HG02642 (cell line): ENCODE results near the gene SCN3A.

Experiments used
- ATAC-seq: cut with Tn5 transposase; IDR thresholded peaks from one replicate; pipeline ENCODE4 v1.9.1; 2021; ENCODE audit warnings: mild to moderate bottlenecking; ENCODE audit not compliant: unreplicated experiment, poor library complexity

SCN3A gene

DNA sequence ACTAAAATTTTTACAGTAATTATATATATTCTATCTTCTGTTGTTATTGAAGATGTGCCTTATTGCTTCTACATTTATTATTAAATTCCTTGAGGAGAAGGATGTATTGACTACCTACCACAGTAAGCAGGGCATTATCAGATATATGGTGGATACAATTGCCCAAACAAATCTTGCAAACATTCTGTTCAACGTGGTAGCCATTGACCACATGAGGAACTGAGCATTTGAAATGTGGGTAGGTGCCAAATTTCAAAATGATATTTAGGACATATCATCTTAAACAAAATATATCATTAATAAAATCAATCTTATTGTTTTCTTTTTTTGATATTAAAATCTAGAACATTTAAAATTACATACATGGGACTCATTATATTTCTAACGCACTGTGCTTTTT, 11.1 kb downstream of the SCN3A start:
- no peak for ATAC-seq

DNA sequence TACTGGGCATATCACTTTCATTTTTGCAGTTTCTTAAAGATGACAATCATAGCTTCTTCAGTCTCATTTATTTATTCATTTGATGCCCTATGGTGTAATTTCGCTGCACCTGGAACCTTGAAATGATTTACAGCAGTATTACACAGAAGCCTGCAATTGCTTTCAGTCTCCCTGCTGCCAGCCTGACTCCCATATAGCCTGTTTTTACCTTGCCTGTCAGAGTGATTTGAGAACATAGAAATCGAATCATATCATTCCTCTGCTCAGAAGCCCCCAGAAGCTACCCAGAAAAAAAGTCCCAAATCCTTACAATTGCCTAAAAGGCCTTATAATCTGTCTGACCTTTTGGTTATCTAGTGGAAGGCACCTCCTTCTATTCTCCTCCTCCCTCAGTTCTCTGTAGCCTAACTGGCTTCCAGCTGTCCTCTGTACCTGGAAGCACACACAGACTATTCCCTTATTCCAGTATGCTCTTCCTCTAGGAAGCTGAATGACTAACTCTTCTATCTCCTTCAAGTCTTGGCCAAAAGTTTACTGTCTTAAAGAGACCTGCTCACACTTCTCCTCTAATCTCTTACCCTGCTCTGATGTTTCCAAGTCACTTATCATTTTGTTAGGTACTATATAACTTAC, 12.6 kb downstream of the SCN3A start:
- no peak for ATAC-seq

DNA sequence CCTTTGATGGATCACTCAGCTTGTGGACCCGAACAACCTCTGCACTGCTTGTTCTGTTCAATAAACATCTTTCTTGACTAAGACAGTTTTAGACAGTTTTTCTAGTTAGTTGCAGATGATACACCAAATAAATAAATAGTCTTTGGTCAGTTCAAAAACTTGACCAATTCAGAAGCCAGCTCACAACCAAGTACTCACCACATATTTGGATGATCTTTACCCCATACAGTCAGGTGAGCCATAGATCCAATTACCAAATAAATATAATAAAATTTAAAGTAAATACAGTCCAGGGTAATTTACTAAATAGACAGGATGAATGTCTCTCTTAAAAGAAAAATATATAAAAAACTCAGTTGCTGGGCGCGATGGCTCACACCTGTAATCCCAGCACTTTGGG, 18.2 kb downstream of the SCN3A start:
- ATAC-seq: no peak

DNA sequence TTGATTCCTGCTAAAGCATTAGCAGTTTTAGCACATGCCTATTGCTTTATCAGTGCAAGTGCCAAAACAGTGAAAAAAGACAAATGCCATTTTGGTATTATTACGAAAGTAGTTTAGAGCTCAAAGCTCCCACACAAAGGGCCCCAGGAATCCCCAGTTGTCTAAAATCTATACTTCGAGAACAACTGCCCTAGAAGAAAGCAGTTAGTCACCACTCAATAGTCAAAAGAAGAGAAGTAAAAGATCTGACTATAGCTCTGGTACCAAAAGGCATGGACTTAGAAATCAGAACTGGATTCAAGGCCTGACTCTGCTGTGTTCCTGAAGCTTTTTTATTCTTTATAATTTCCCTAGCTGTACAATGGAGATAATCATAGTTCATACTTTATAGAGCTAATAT, 21.8 kb downstream of the SCN3A start:
- no peak for ATAC-seq

DNA sequence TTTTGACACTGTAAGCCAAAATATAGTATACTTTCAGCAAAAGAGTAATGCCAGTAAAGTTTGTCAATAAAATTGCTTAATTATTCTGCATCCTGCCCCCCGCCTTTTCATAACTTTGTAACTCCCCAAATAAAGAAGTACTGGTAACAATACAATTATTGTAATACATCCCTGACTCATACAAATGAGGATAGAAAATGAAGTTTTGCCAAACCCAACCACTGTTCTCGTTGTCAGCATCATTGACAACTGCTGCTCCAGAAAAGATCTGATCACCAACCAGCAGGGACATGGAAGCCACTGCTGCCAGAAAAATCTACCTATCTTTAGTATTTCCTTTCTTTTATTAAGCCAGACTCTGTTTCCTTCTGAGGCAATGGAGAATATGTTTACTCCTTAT, 27.1 kb downstream of the SCN3A start:
- ATAC-seq: no peak

DNA sequence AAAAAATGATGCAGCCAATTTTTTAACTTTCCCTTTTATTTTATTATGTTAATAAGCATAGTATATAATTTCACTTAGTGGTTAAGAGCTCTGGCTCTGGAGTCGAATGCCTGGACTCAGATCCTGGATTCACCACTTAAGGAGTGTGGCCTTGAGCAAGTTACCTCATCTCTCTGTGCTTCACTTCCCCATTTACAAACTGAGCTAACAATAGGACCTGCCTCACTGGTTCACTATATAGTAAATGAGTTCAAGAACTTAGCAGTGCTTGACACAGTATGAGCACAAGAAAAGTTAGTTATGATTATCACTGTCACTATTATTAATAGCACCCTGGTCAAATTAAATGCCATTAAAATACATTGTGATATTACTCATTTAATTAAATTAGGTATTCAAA, 30.6 kb downstream of the SCN3A start:
- ATAC-seq: no peak

DNA sequence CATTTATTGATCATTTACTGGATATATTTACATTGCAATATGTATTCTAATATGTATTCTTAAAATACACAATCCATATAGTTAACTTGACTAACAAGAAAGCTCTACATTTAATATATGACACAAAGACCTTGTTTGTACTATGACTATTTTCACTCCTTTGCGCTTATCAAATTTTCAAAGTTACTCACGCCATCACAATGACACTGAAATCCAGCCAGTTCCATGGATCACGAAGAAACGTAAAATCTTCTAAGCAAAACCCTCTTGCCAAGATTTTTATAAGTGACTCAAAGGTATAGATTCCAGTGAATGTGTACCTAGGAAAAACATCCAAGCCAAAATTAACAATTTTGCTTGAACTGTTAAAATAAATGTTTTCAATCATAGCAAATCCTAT, 39.6 kb downstream of the SCN3A start:
- ATAC-seq: no peak

DNA sequence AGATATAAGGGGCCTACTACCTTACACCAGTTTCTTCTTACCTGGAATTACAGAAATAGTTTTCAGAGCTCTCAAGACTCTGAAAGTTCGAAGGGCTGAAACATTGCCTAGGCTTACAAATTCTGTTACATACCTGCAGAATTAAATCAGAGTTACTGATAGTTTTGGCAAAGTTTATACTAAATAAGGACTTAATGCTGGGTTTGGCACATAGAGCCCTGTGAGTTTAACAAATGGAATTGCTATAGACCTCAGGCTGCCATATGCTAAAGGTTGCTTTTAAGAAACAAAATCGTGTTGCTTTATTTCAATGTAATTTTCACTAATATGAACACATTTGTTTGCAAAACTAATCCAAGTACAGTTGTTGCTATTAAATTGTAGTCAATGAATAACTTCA, 40.1 kb downstream of the SCN3A start:
- ATAC-seq: no peak

DNA sequence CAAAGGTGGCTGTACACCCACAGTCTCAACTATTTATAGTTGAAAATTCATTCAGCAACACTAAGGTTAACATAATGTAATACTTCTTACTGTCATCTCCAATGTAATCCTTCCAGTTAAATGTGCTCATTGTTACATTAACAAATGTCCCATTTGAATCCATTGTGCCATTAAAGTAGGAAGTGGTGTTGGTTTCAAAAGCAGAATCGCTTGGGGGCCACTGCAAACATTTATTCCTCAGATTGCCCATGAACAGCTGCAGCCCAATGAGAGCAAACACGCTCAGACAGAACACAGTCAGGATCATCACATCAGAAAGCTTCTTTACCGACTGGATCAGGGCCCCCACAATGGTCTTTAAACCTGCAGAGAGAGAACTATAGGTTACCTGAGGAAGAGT, 41.4 kb downstream of the SCN3A start:
- ATAC-seq: no peak

DNA sequence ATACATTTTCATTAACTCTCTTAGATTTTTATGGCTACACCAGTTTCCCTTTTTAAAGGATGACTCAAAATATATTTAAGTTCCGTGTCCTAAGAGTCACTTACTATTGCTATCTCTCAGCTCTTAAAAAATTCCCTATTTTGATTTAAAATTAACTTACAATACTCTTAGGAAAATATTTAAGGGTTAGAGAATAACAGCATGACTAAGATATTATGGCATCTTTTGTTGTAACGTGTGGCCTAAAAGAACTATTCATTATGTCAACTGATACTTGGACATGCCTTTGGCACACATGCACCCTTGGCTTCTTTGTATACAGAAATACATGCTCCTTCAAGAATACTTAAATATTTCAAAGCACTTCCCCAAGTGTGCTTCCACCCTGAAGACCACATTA, 42.3 kb downstream of the SCN3A start:
- no peak for ATAC-seq

DNA sequence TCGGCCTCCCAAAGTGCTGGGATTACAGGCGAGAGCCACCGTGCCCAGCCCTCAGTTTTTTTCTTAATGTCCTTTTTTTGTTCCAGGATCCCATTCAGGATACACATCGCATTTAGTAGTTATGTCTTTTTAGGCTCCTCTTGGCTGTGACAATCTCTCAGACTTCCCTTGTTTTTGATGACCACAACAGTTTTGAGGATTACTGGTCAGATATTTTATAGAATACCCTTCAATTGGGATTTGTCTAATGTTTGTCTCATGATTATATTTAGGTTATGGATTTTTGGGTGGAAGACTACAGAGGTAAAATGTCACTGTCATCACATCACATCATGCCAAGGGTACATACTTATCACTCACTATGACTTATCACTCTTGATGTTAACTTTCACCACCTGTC, 46.7 kb downstream of the SCN3A start:
- ATAC-seq: no peak

DNA sequence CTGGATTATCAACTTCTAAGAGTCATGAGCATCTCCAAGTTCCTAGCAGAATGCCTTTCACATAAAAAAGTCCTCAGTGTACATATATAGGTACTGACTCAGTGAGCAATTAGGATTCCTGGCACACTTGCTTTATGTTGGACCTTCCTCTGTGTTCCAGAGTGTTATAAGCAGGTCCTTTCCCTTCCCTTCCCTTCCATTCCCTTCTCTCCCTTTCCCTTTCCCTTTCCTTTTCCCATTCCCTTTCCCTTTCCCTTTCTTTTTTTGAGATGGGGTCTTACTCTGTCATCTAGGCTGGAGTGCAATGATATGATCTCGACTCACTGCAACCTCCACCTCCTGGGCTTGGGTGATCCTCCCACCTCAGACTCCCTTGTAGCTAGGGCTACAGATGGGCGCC, 48.7 kb downstream of the SCN3A start:
- ATAC-seq: no peak

DNA sequence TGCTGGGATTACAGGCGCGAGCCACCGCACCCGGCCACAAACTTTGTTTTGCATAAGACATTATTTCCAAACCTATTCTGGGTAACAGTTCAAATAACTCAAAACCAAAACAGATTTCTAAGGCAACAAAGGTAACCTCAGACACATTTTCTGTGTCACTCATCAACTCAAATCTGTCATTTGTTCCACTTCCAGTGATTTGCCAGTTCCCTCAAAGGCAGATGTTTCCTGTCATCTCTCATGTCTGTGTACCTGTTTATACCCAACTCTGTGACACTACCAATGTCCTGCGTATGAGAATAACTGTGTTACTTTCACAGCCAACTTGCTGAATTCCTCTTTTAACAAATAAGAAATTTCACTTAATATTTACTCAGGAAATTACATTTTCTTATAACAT, 54.4 kb downstream of the SCN3A start:
- ATAC-seq: peak; percentile 87

DNA sequence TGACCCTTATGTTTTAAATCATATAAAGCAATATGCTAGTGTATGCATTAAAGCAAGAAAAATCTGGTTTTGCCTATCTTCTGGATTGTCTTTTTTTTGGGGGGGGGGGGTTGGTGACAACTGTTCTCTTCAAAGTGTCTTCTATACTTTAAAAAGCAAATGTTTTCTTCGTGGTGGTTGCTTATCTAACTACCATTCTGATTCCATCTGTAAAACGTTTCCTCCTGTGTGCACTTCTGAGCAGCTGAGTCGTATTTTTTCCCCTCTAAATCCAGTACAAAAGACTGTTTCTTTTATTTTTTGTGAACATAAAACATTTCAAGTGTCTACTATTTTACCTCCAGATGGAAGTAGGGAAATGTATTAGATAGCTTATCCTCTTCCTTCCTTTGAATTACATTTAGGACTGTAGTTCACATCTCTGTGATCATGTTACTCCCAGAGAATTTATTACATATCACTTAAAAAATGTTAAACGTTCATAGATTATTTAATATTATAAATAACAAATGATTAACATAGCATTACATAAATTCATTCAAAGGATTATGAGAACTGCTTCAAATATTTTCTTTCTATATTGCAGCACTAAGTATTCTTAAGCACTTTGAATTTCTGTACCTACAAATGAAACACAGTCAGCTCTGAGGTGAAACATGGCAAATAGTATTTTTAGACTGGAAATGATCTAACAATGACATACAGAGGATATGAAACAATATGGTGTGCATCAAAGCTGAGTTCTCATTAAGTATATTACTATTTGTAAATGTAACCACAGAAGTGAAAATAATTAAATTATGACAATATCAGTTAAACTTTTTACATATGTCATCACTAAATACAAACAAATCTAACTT, 56.4 kb downstream of the SCN3A start:
- no peak for ATAC-seq

DNA sequence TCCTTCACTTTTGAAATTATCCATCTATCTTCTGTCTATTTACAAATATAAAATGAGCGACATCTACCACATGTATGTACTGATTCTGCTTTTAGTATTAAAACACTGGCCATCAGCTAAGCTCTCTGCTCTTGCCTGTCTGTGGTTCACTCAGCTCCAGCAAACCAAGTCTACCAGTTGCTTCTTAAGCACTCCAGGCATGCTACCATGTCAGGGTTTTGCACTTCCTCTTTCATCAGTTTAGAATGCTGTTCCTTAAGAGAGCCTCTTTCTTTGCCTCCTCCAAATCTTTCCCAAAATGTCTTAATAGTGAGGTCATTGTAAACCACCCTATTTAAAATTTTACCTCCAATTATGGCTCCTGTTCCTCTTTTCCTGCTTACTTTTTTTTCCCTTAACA, 59.5 kb downstream of the SCN3A start:
- ATAC-seq: peak; percentile 74

DNA sequence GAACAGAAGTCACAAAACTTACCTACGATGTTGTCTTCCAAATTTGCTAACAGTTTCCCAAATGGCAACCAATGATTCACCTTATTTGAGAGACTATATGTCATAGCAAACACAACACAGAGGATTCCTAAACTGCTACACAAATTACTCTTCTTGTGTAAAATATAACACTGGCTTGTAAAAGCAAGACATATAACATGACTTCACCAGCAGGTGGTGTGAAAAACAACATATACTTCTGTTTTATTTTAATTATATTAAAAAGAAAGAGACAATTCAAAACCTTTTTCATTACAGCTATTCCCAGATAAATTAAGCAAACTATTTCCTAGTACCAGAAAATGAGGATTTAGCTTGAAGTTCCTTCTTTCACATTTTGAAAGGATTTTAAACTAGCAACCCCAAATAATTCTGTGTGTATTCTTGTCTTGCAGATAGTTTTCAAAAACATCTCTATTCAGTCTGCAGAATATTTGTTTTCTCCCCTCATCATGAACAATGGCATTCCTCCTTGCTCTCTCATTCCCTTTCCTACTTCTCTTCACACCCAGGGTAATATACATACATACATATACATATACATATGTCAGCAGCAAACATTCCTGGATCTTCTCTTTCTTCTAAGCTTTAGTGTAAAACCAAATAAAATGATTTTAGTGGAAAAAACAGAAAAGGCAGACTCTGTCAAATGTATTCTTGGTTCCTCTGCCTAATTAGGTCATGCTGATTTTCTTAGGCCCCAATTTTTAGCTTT, 62.1 kb downstream of the SCN3A start:
- ATAC-seq: no peak

DNA sequence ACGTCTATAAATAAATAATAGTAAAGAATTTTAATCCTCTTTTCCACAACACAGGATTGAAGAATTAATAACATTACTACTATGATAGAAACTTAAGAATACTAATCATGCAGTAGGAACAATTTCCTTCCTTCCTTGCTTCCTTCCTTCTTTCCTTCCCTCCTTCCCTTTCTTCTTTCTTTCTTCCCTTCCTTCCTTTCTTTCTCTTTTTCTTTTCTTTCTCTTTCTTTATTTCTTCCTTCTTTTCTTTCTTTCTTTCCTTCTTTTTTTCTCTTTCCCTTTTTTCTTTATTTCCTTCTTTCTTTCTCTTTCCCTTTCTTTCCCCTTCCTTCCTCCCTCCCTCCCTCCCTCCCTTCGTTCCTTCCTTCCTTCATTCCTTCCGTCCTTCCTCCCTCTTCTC, 77.6 kb downstream of the SCN3A start:
- no peak for ATAC-seq

DNA sequence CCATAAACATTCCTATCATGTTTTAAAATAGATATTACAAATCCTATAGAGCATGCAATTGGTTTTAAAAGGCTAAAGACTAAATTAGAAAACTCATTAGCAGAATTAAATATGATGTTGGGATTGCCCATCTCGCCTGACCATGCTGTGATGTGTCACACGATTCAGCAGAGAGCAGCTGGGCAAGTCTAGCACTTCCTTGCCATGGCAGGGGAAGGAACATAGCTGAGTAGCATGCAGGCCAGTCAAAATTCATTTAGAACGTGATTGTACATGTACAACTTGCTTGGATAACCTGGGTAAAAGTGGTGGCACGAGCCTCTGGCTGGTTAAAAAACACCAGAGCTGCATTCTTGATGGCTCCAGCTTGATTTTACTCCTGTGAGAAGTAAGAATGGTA, 81.3 kb downstream of the SCN3A start:
- no peak for ATAC-seq

DNA sequence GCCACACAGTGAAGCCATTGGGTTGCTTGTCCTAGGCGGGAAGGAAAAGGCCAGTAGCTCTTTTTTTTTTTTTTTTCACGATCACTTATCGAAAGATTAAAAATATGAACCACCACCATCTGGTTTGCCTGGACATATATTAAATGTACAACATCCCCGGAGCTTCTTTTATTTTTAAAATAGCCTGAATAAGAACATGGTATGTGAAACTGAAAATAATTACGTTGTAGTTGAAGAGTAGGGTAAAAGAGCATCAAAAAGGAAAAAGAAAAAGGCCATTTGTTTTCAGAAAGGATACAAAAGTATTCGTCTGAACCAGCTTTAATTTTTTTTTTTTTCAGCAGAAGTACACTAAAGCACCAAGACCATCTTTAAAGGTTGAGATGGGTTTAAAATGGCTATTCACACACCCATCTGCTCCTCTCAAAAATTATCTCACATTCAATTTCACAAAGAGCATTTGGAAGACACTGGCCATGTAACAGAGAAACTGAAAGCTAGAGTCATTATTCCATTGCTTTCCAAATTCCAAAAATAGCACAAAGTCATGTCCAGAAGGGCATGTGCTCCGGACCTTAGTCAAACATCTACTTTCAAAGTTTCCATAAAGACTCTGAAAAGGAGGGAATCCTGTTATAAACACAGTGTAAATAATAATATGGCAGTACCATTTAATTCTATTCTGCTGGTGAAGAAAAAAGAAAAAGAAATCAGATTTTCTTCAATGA, 82.9 kb downstream of the SCN3A start:
- no peak for ATAC-seq

DNA sequence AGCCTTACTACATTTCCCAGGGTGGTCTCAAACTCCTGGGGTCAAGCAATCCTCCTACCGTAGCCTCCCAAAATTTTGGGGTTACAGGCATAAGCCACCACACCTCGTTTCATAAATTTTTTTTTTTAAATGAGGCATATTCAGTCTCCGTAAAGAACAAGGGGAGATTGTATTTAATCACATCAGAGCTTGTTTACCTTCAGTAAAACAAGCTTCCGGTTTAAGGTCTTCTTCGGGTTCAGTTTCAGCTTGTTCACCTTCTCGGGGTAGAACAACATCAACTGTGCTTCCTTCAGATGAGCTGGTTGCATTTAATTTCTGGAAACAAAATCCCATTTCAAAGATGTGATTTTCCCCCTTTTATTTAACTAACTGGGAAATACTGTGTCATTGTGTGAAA, 88.6 kb downstream of the SCN3A start:
- no peak for ATAC-seq
